SU-DHL-6 (cell line): ENCODE measurements around the gene PPP2R3A.

ENCODE experiments used
- H2AFZ ChIP-seq: fragments of 200-600 bp; sonication (generic); 2 replicates; pipeline ENCODE4 v1.6.1; 2014; ENCODE audit warnings: low read depth, mild to moderate bottlenecking, moderate library complexity, mixed read lengths, antibody characterized with exemption, low read length; ENCODE audit not compliant: severe bottlenecking
- H3F3A ChIP-seq: fragments of 200-600 bp; shearing (Covaris generic); 2 replicates; pipeline ENCODE4 v1.6.0; 2016; ENCODE audit warnings: antibody characterized with exemption, mild to moderate bottlenecking; ENCODE audit not compliant: insufficient read depth
- H3K27ac ChIP-seq: fragments of 200-600 bp; sonication (generic); 2 replicates; pipeline ENCODE4 v1.5.1; 2016; ENCODE audit warnings: low read depth, mild to moderate bottlenecking, low read length, moderate library complexity, mixed read lengths
- H3K27me3 ChIP-seq: fragments of 200-600 bp; sonication (generic), shearing (Covaris generic); 2 replicates; pipeline ENCODE4 v1.6.0; 2014; ENCODE audit warnings: mild to moderate bottlenecking, low read length
- H3K36me3 ChIP-seq: fragments of 200-600 bp; sonication (generic); 2 replicates; pipeline ENCODE4 v1.6.1; 2014; ENCODE audit warnings: mild to moderate bottlenecking, low read length, mixed read lengths
- H3K4me2 ChIP-seq: fragments of 300-600, 200-600 bp; shearing (Covaris generic), sonication (generic); 2 replicates; pipeline ENCODE4 v1.6.0; 2014; ENCODE audit warnings: low read length, low read depth, mild to moderate bottlenecking; ENCODE audit not compliant: poor library complexity, severe bottlenecking
- H3K4me3 ChIP-seq: fragments of 200-600 bp; sonication (generic); 2 replicates; pipeline ENCODE4 v1.5.1; 2014; ENCODE audit warnings: antibody characterized with exemption, low read length, mild to moderate bottlenecking, mixed read lengths; ENCODE audit not compliant: insufficient read depth, poor library complexity, severe bottlenecking
- H3K79me2 ChIP-seq: fragments of 200-600 bp; sonication (generic); 2 replicates; pipeline ENCODE4 v1.6.1; 2014; ENCODE audit warnings: mild to moderate bottlenecking, low read length, moderate library complexity; ENCODE audit not compliant: insufficient read depth
- H3K9ac ChIP-seq: fragments of 200-600 bp; sonication (generic); 2 replicates; pipeline ENCODE4 v1.7.0; 2014; ENCODE audit warnings: mild to moderate bottlenecking, low read length
- H3K9me2 ChIP-seq: fragments of 200-600 bp; sonication (generic); replicated peaks from 2 replicates; pipeline ENCODE4 v1.6.1; 2014; ENCODE audit warnings: low read length; ENCODE audit not compliant: insufficient read depth
- H3K9me3 ChIP-seq: fragments of 200-600 bp; sonication (generic); 2 replicates; pipeline ENCODE4 v1.6.1; 2014; ENCODE audit warnings: low read length, mixed read lengths; ENCODE audit not compliant: insufficient read depth
- H4K20me1 ChIP-seq: fragments of 200-600 bp; sonication (generic); 2 replicates; pipeline ENCODE4 v1.6.1; 2014; ENCODE audit warnings: low read depth, mild to moderate bottlenecking, antibody characterized with exemption, low read length, moderate library complexity, mixed read lengths
- CTCF ChIP-seq: fragments of 200-600 bp; sonication (generic); IDR thresholded peaks from one replicate; pipeline ENCODE4 v1.5.1; 2017; ENCODE audit warnings: antibody characterized with exemption, mild to moderate bottlenecking, low read length, moderate library complexity; ENCODE audit not compliant: insufficient read depth, poor library complexity, severe bottlenecking
- EZH2phosphoT487 ChIP-seq: fragments of 200-600 bp; sonication (generic), shearing (Covaris generic); conservative IDR thresholded peaks from 2 replicates; pipeline ENCODE4 v1.6.1; 2018; ENCODE audit warnings: mild to moderate bottlenecking, antibody characterized with exemption, low read length, moderate library complexity, mixed read lengths

The PPP2R3A gene

GRCh38 chr3:135995766-135996165 is 30.2 kb downstream of the PPP2R3A start:
- no peak overlapping the region for H3K27ac ChIP-seq
- no peak overlapping the region for H3K4me2 ChIP-seq
- H3K9me2 ChIP-seq = no peaks in the 10 kb centered on the region
- no peaks in the 10 kb centered on the region for H3K36me3 ChIP-seq
- TF ChIP-seq EZH2phosphoT487 (no peak), CTCF (no peak)
- H3F3A ChIP-seq = no peaks in the 10 kb centered on the region
- no peaks in the 10 kb centered on the region for H3K9me3 ChIP-seq
- no peak overlapping the region for H3K9ac ChIP-seq
- no peak overlapping the region for H2AFZ ChIP-seq
- no peaks in the 10 kb centered on the region for H3K27me3 ChIP-seq
- no peaks in the 10 kb centered on the region for H3K79me2 ChIP-seq
- H3K4me3 ChIP-seq = no peak overlapping the region
- no peaks in the 10 kb centered on the region for H4K20me1 ChIP-seq

- Histone ChIP-seq H3K9me3 (no peaks in the 10 kb centered on the region), H3K79me2 (no peaks in the 10 kb centered on the region), H4K20me1 (no peaks in the 10 kb centered on the region), H3K36me3 (no peaks in the 10 kb centered on the region), H3K4me2 (no peak overlapping the region), H3K9me2 (no peaks in the 10 kb centered on the region), H3K27ac (no peak overlapping the region), H3K4me3 (no peak overlapping the region), H2AFZ (no peak overlapping the region), H3K9ac (no peak overlapping the region), H3K27me3 (no peaks in the 10 kb centered on the region), H3F3A (no peaks in the 10 kb centered on the region)
- no peak for TF ChIP-seq CTCF
- no peak for TF ChIP-seq EZH2phosphoT487
These were observed 32.2 kb downstream of the PPP2R3A start for GRCh38 chr3:135997554-135998320.

GRCh38 chr3:136008221-136008620 is 42.7 kb downstream of the PPP2R3A start:
- H3F3A ChIP-seq = no peaks in the 10 kb centered on the region
- H3K79me2 ChIP-seq = no peaks in the 10 kb centered on the region
- H3K36me3 ChIP-seq = no peaks in the 10 kb centered on the region
- no peak overlapping the region for H3K9ac ChIP-seq
- no peak for TF ChIP-seq CTCF
- no peak for TF ChIP-seq EZH2phosphoT487
- H3K27ac ChIP-seq = no peak overlapping the region
- no peak overlapping the region for H3K4me2 ChIP-seq
- no peaks in the 10 kb centered on the region for H3K9me2 ChIP-seq
- no peaks in the 10 kb centered on the region for H3K9me3 ChIP-seq
- H2AFZ ChIP-seq = no peak overlapping the region
- H3K27me3 ChIP-seq = no peaks in the 10 kb centered on the region
- no peak overlapping the region for H3K4me3 ChIP-seq
- no peaks in the 10 kb centered on the region for H4K20me1 ChIP-seq
